ENCODE measurements around the gene NPAS2.

Gene NPAS2

DNA sequence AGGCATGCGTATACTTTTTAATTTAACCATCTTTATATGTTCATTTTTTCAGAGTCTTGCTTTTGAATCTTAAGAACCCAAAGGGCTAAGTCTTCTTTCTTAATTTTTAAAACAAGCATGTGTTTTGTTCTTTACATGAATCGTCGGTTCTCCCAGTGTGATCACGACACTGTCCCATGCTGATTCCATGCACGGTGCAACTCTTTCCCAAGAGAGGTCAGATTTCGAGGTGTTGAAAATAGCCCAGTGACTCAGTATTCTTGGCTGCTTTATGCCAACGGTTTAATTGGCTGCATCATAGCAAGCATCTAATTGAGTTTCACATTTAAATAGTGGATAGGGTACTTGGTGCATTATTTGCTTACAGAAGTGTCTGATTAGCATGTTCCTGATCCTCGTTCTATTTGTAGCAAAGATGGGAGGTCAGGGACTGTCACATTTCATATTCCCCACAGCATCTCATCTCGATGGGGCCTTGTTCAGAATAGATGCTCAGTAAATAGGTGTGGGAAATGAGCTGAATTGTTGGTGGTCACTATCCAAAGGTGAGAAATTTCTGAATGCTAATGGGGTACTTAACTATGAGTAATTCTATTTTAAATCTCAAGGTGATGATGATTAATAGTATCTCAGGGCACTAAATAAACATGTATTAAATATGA, 2.8 kb downstream of the NPAS2 start:
- DNase-seq, result peak; percentile 43

GRCh38 chr2:100823665-100824438, 3.9 kb downstream of the NPAS2 start:
- no peak for DNase-seq

DNA sequence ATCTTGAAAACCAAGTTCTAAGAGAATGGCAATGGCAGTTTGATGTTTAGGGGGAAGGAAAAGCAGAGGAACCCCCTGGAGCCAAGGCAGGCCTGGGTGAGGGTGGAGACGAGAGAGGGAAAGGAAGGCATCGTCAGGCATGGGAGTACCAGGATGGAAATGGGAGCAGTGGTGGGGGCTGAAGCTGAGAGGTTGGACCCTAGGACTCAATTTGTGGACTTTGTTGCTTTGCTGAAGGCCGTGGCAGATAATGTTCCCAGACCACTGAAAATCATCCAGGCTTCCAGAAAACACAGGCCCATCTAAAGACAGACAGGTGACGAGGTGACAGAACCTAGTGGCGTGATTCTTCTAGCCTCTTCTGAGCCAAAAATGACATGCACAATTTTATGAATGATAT, 4.9 kb downstream of the NPAS2 start:
- DNase-seq, result no peak

DNA sequence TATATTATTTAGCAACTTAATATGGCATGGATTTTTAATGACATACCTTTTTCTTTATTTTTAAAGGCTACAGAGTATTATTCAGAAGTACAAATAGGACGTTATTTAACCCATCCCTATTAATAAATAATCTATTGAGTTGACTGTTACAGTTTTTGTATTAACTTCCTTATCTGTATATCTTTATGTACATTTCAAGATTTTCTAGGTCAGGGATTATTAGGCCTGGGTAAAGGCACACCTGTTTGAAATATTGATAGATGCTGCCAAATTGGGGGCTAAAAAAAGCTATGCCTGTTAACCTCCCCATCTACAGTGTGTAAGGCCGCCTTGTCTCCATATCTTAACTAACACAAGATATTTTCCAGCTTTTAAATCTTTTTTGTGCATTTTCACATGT, 6.6 kb downstream of the NPAS2 start:
- DNase-seq, result no peak

DNA sequence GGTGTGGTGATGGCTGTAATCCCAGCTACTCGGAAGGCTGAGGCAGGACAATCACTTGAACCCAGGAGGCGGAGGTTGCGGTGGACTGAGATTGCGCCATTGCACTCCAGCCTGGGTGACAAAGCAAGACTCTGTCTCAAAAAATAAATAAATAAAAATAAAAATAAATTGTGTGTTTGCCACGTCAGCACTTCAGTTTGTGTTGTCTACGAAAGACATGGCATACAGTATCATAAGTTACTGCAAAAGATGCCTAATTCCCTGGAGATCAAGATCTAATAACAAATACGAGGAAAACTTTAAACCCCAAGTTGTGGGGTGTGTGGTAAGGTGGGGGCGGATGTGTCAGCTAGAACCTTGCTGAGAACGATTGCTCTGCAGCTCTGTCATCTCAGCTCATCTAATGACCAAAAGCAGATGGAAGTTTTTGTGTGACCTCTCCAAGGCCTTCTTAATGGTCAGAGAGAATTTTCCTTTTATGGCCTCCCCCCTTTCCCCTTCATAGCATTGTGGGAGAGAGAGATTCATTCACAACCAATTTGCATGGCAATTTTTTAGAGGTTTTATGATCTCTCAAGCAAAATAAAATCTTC, 11.3 kb downstream of the NPAS2 start:
- no peak for DNase-seq

DNA sequence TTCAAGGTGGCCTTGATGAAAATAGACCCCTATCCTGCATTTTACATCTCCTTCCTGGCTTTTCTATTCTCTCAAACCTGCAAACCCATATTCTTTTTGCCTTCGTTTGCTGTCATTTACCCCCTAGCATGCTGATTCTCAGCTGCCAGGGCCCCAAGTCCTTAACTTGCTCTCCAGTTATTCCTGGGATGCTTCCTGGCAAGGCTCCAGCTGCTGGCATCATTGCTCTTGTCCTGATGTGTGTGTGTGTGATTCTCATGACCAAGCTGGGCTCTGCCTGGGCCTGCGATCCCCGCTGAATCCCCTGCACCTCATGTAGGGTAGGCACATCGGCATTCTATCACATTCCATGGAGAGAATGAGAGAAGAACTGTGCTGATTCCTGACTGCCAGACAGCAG, 11.9 kb downstream of the NPAS2 start:
- no peak for DNase-seq

GRCh38 chr2:100832885-100833284, 12.9 kb downstream of the NPAS2 start:
- DNase-seq, result peak; percentile 21

DNA sequence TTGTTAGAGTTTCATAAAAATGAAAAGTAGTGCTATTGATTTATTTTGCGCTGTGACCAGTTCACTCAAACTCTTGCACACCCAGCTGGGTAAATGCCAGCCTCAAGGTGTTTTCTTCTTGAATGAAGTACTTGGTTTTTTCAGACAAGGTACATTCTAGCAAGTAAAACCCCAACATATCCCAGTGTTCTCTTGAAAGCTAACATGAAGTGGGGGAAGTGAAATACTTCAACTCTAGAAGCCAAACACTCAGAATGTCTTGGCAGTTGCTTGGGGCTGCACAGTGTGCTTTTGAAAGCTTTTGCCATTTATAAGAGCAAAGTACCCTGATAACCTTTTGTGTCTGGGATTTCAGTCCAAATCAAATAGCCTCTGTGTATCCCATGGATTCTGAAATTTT, 13.4 kb downstream of the NPAS2 start:
- DNase-seq, result no peak

DNA sequence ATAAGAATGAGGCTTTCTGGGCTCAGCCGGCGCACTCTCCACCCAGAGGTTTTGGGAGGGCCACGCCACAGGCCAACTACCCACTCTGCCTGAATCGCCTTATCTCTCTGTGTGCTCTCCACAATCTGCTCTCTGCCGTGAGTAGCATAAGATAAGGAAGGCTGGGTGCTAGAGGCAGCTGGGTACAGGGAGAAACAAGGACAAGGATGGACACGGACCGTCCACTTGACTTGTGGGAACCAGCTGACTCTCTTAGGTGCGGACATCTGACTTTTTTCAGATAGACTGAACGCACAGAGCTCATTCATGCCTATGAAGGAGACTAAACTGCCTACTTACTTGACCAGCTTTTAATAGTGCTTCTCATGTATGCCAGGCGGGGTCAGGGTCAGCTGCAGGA, 14.3 kb downstream of the NPAS2 start:
- DNase-seq, result no peak

GRCh38 chr2:100835006-100835659, 15.2 kb downstream of the NPAS2 start:
- no peak for DNase-seq

GRCh38 chr2:100840519-100840918, 20.6 kb downstream of the NPAS2 start:
- DNase-seq, result no peak

GRCh38 chr2:100842241-100842922, 22.4 kb downstream of the NPAS2 start:
- DNase-seq, result no peak

GRCh38 chr2:100844514-100844913, 24.6 kb downstream of the NPAS2 start:
- DNase-seq, result no peak

GRCh38 chr2:100845141-100845991, 25.4 kb downstream of the NPAS2 start:
- no peak for DNase-seq

- no peak for DNase-seq
Observed at GRCh38 chr2:100846716-100847115, 26.8 kb downstream of the NPAS2 start.

GRCh38 chr2:100852447-100852846, 32.5 kb downstream of the NPAS2 start:
- no peak for DNase-seq

GRCh38 chr2:100852999-100853908, 33.3 kb downstream of the NPAS2 start:
- no peak for DNase-seq

- no peak for DNase-seq
Observed at GRCh38 chr2:100853909-100854810, 34.2 kb downstream of the NPAS2 start.

DNA sequence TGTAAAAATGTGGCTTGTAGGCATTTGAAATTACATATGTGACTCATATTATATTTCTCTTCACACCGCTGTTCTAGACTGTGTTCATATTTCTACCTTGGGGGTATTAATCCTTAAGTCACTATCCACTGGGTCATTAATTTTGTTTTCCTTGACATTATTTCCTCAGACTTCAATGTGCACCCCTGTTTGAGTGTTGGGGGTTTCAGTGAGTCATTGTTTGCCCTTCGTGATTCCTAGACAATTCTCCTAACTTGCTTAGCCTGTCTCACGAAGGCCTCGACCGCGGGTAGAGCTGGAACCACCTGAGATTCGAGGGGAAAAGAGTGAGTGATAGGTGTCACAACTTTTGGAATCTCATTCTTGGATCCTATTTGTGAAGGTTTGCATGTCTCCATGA, 35.1 kb downstream of the NPAS2 start:
- no peak for DNase-seq

- no peak for DNase-seq
Observed at GRCh38 chr2:100855606-100856005, 35.7 kb downstream of the NPAS2 start.

Measured in EL (cell line).